Dedifferentiated amniotic fluid mesenchymal stem cell (primary cell): Measurements from ENCODE around the gene KCNH6.

Experiments used
- DNase-seq: peaks from one replicate; pipeline ENCODE4 v3.0.0-alpha.2; 2016; ENCODE audit errors: extremely low spot score

The KCNH6 gene

GRCh38 chr17:63488851-63489250 is 34.3 kb upstream of the KCNH6 start:
- no peak for DNase-seq

GRCh38 chr17:63489291-63489690 is 33.9 kb upstream of the KCNH6 start:
- no peak for DNase-seq

GRCh38 chr17:63490329-63490728 is 32.8 kb upstream of the KCNH6 start:
- no peak for DNase-seq

DNA sequence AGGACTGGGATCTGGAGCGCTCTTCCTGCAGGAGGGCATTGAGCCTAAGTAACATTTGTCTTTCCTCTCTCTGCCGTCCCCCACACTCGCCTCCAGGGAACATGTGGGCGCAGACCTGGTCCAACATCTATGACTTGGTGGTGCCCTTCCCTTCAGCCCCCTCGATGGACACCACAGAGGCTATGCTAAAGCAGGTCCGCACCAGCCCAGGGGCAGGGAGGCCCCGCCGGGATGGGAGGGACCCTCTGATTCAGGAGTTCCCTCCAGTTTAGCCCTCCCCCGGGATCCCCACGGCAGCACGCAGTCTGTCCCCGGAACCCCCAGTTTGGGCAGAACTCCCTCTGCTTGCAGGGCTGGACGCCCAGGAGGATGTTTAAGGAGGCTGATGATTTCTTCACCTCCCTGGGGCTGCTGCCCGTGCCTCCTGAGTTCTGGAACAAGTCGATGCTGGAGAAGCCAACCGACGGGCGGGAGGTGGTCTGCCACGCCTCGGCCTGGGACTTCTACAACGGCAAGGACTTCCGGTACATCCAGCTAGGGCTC is 32.2 kb upstream of the KCNH6 start:
- no peak for DNase-seq

GRCh38 chr17:63491413-63491812 is 31.7 kb upstream of the KCNH6 start:
- DNase-seq: no peak

DNA sequence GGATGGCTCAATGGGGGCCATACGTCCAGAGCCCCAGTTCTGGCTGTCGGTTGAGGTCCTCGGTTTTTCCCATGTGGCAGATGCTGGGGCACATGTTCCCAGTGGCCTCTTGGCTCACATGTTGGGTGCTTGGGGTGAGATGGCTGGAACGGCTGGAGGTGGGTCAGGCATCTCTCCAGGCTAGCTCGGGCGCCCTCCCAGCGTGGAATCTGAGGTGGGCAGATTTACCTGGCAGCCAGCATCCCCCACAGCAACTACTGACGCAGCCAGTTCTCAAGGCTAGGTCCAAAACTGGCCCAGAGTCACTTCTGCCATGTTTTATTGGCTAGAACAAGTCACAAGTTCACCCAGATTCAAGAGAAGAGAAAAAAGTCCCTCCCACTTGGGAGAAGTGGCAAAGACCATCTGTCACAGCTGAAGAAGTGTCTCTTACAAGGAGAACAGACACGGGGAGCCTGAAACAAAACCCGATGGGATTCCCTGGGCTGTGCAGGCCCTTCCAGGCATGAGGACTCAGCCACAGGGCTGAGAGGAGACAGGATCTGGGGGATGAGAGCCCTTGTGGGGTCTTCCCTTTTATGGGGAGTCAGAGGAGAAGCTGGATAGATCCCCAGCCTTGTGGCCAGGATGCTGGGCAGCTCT is 31.1 kb upstream of the KCNH6 start:
- no peak for DNase-seq

GRCh38 chr17:63492940-63493339 is 30.2 kb upstream of the KCNH6 start:
- DNase-seq: no peak

DNA sequence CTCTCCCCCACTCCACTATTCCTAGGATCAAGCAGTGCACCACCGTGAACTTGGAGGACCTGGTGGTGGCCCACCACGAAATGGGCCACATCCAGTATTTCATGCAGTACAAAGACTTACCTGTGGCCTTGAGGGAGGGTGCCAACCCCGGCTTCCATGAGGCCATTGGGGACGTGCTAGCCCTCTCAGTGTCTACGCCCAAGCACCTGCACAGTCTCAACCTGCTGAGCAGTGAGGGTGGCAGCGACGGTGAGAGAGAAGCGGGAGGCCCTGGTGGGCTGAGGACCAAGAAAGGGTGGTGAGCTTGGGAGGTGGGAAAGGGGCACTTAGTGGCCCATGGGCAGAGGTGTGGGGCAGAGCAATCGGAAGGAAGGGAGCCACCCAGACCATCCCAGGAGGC is 29.7 kb upstream of the KCNH6 start:
- DNase-seq: no peak

DNA sequence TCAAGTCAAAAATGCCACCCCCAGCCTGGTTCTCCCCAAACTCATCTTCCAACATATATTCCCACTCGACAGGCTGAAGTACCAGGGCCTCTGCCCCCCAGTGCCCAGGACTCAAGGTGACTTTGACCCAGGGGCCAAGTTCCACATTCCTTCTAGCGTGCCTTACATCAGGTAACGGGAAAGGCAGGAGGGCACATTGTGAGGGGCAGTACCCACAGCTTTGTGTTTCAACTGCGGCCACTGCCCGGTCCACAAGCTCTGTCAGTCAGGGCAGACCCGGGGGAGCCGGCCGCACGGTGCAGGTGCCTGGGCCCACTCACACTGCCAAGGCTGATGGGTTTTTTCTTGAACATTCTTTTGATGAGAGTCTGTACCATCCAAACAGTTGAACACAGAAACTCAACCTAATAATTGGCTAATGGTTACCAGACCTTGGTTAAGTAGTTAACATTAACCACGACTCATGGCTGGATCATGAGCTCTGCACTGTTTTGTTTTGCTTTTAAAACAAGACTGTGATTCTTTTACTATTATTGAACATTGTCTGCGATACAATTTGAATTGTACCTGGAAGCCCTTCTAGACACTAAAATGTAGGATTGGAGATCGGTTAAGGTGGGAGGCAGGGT is 28.7 kb upstream of the KCNH6 start:
- DNase-seq: no peak

DNA sequence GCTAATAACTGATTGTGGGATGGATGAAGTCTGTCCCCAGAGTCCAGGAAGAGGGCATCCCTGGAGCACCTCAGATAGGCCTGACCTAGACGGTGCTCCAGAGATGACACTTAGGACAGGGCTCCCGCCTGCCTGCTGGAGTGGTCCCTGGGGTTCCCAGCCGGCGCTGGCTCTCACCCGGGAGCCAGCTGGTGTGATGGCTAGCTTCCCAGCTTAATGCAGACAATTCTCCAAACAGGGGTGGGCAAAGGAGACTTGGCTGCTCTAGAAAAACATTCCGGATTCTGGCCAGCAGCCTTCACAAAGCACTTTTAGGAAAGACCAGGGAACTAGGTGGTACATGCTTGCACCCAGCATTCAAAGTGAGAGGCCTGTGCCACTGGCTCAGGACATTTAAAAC is 27.7 kb upstream of the KCNH6 start:
- DNase-seq: no peak

DNA sequence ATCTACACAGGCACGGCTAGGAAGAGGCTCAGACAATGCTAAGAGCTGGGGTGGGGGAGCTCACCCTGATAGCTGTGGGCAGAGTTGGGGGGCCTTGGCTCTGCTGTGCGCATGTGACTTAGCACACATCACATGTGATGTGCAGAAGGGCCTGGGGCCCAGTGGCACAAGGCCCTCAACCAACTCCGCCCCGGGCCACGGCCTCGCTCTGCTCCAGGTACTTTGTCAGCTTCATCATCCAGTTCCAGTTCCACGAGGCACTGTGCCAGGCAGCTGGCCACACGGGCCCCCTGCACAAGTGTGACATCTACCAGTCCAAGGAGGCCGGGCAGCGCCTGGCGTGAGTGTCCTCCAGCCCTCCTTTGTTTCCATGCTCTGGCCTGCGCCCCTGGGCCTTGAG is 27.0 kb upstream of the KCNH6 start:
- DNase-seq: no peak

DNA sequence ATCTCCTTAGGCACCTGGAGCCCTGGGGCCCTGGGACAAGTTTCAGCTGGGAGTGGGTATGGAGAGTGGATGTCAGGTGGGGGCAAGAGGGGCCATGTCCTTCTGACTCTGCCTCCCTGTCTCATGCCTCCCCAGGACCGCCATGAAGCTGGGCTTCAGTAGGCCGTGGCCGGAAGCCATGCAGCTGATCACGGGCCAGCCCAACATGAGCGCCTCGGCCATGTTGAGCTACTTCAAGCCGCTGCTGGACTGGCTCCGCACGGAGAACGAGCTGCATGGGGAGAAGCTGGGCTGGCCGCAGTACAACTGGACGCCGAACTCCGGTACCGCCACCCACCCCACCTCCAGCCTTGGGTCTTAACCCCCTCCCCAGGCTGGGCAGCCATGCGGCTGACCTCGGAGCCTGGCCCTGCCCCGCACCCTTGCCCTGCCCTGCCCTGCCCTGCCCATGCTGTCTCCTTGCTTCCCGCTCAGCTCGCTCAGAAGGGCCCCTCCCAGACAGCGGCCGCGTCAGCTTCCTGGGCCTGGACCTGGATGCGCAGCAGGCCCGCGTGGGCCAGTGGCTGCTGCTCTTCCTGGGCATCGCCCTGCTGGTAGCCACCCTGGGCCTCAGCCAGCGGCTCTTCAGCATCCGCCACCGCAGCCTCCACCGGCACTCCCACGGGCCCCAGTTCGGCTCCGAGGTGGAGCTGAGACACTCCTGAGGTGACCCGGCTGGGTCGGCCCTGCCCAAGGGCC is 26.3 kb upstream of the KCNH6 start:
- no peak for DNase-seq

GRCh38 chr17:63497708-63498483 is 25.3 kb upstream of the KCNH6 start:
- DNase-seq: no peak

GRCh38 chr17:63498626-63499195 is 24.4 kb upstream of the KCNH6 start:
- peak; percentile 32 for DNase-seq

DNA sequence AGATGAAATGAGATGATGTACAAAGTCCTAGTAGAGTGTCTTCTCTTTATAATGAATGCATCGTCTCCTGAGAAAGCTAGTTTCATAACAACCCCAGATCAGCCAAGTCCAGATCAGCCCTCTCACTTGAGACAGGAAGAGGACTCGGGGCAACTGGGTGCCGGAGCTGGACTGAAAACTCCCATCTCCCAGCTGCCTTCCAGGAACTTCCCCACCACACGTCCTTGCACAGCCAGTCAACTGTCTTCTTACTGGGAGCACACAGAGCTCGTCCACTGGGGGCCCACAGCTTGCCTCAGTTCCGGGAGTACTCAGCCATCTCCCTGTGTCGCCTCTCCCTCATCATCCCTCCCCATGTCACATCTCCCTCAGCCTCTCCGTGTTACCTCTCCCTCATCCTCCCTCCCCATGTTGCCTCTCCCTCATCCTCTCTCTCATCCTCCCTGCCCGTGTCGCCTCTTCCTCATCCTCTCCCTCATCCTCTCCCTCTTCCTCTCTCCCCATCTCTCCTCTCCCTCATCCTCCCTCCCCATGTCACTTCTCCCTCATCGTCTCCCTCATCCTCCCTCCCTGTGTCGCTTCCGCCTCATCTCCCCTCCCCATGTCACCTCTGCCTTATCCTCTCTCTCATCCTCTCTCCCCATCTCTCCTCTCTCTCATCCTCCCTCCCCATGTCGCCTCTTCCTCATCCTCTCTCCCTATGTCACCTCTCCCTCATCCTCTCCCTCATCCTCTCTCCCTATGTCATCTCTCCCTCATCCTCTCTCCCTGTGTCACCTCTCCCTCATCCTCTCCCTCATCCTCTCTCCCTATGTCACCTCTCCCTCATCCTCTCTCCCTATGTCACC is 22.4 kb upstream of the KCNH6 start:
- DNase-seq: no peak

DNA sequence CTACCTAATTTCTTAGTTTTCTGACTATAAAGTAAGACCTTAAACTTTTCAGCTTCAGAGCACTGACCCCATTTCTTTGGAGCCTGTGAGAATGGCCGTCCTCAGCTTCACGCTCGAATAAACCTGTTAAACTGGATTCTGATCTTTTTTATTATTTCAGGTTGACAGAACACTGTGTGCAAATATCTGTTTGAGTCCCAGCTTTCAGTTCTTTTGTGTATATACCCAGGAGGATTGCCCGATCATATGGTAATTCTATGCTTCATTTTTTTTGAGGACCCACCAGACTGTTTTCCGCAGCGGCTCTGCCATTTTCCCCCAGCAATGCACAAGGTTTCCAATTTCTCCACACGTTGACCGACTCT is 19.8 kb upstream of the KCNH6 start:
- DNase-seq: no peak

DNA sequence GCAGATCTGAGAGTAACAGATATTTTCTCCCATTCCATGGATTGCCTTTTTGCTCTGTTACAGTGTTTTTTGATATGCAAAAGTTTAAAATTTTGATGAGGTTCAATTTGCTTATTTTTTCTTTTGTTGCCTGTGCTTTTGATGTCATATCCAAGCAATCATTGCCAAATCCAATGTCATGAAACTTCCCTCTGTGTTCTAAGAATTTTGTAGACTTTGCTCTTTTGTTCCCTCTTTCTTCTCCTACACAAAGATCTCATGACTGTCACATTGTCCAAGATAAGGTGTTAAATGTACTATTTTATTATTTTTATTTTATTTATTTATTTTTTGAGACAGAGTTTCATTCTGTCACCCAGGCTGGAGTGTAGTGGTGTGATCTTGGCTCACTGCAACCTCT is 18.9 kb upstream of the KCNH6 start:
- DNase-seq: no peak

DNA sequence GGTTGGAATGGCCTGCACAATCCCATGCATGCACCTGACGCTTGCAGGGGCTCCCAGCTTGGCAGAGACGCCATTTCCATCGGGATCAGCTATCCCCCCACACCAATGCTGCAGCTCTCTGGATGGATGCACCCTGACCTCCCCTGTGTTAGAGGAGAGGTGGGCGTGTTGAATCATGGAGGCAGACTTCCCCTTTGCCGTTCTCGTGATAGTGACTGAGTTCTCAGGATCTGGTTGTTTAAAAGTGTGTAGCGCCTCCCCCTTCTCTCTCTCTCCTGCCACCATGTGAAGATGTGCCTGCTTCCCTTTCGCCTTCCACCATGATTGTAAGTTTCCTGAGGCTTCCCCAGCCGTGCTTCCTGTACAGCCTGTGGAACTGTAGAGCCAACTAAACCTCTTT is 17.8 kb upstream of the KCNH6 start:
- DNase-seq: no peak

GRCh38 chr17:63506627-63507026 is 16.5 kb upstream of the KCNH6 start:
- DNase-seq: no peak

DNA sequence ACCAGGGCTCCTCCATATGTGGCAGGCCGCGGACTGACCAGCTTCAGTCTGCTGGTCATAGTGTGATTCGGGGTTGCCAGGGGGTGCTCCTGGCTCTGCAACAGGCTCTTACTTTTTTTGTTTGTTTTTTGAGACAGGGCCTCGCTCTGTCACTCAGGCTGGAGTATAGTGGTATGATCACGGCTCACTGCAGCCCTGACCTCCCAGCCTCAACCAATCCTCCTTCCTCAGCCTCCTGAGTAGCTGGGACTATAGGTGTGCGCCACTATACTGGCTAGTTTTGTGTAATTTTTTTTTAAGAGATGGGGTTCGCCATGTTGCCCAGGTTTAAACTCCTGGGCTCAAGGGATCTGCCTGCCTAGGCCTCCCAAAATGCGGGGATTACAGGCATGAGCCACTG is 11.8 kb upstream of the KCNH6 start:
- DNase-seq: no peak

DNA sequence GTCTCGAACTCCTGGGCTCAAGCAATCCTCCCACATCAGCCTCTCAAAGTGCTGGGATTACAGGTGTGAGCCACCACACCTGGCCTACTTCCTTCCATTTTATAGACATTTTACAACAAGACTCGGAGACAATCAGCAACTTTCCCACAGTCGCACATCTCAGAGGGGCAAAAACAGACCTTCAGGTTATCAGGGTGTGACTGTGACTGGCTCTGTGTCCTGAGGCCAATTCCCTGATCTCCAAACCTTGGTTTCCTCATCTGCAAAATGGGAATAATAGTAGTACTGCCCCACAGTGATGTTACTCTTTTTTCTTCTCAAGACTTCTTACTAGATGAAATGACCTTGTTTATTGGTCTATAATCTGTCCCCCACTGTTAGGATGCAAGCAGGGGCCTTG is 10.8 kb upstream of the KCNH6 start:
- DNase-seq: no peak
